HepG2 (cell line): Measurements from ENCODE around the gene AK8. TPM values are rescaled to one million over a fixed set of nuclear protein-coding genes. Genes with fewer than 3 reads are reported as not detected.

Experiments used
- ATAC-seq: fragments of 200-7000 bp; cut with Tn5 transposase; 3 replicates; pipeline ENCODE4 v1.9.1; 2020; ENCODE audit warnings: mild to moderate bottlenecking, moderate library complexity
- BruUV-seq: library from RNA; stranded (reverse); fragments of 400-500 nt; replicated peaks from 2 replicates; lab custom pipeline; 2021; lab: Mats Ljungman, UMichigan
- CTCF ChIA-PET: fragments of 300-600 bp; formaldehyde crosslinking; extraction: SDS; loops from one replicate; lab custom pipeline; 2021; ENCODE audit warnings: low total read pairs, inconsistent platforms, low intra/inter-chr PET ratio; lab: Yijun Ruan, JAX
- POLR2A ChIA-PET: fragments of 350-600 bp; sonication (Branson Sonifier 250); formaldehyde crosslinking; loops from one replicate; lab custom pipeline; 2020; ENCODE audit warnings: antibody characterized with exemption, inconsistent platforms; lab: Yijun Ruan, JAX
- DNase-seq: peaks from one replicate; pipeline ENCODE4 v3.0.0-alpha.2; 2015; ENCODE audit warnings: low spot score
- FAIRE-seq: peaks from 3 replicates; lab custom pipeline; 2011; peaks lifted over from hg19 to GRCh38; lab: Jason Lieb, UNC
- H2AFZ ChIP-seq: one replicate; pipeline ENCODE4 v1.6.1; 2011; ENCODE audit warnings: low read length, inconsistent platforms
- H3K27ac ChIP-seq: fragments of 300-600 bp; 3 replicates; pipeline ENCODE4 v1.8.0; 2011; ENCODE audit warnings: mixed run types, mild to moderate bottlenecking, mixed read lengths, low read length, inconsistent platforms; ENCODE audit not compliant: insufficient read depth; ENCODE audit errors: extremely low read length
- H3K27me3 ChIP-seq, 2 experiments: fragments of 200-600 bp in 1 of 2; 2 replicates in 1 of 2; 3 replicates in 1 of 2; pipeline versions ENCODE4 v1.6.0 to v1.8.0; 2011; ENCODE audit warnings: low read length in 2 of 2, mild to moderate bottlenecking in 2 of 2, moderate library complexity in 2 of 2, inconsistent platforms in 1 of 2; ENCODE audit not compliant: insufficient read depth in 2 of 2, control insufficient read depth in 1 of 2
- H3K36me3 ChIP-seq, 2 experiments: fragments of 200-600 bp in 1 of 2; replicated peaks in 1 of 2; 2 replicates in 1 of 2; 3 replicates in 1 of 2; pipeline versions ENCODE4 v1.5.1 to v1.8.0; 2011; ENCODE audit warnings: low read length in 2 of 2, inconsistent platforms in 1 of 2; ENCODE audit not compliant: insufficient read depth in 2 of 2, control insufficient read depth in 1 of 2
- H3K4me1 ChIP-seq: 2 replicates; pipeline ENCODE4 v1.5.1; 2012; ENCODE audit warnings: low read length, inconsistent platforms; ENCODE audit not compliant: insufficient read depth
- H3K4me2 ChIP-seq: 2 replicates; pipeline ENCODE4 v1.6.0; 2011; ENCODE audit warnings: low read depth, low read length, inconsistent platforms
- H3K4me3 ChIP-seq, 3 experiments: fragments of 200-600 bp in 1 of 3; sonication (generic), shearing (Covaris generic) in 1 of 3; replicated peaks in 1 of 3; 2 replicates each; pipeline ENCODE4 v1.5.1; 2011 to 2016; ENCODE audit warnings: low read length in 3 of 3, inconsistent platforms in 2 of 3, low read depth in 2 of 3, mild to moderate bottlenecking in 2 of 3, control low read depth in 1 of 3, mixed read lengths in 1 of 3; ENCODE audit not compliant: insufficient read depth in 1 of 3
- H3K79me2 ChIP-seq: one replicate; pipeline ENCODE4 v1.6.1; 2011; ENCODE audit warnings: low read length, inconsistent platforms; ENCODE audit not compliant: insufficient read depth
- H3K9ac ChIP-seq: 2 replicates; pipeline ENCODE4 v1.6.0; 2011; ENCODE audit warnings: mild to moderate bottlenecking, low read depth, low read length, inconsistent platforms; ENCODE audit not compliant: insufficient read depth
- H3K9me3 ChIP-seq: 2 replicates; pipeline ENCODE4 v1.5.1; 2012; ENCODE audit warnings: mild to moderate bottlenecking, low read length
- H4K20me1 ChIP-seq: 2 replicates; pipeline ENCODE4 v1.6.0; 2011; ENCODE audit warnings: inconsistent platforms, mild to moderate bottlenecking, low read length, moderate library complexity; ENCODE audit not compliant: insufficient read depth
- DMAP1 ChIP-seq: IDR thresholded peaks from 2 replicates; pipeline ENCODE4 v1.6.1; 2016
- HCFC1 ChIP-seq: fragments of 150-350 bp; IDR thresholded peaks from 2 replicates; pipeline ENCODE4 v1.6.1; 2014; ENCODE audit warnings: low read depth, low read length
- HNRNPLL ChIP-seq: fragments of 200-400 bp; formaldehyde crosslinking; IDR thresholded peaks from 2 replicates; pipeline ENCODE4 v1.6.1; 2017; ENCODE audit warnings: mild to moderate bottlenecking, low read depth, low read length; ENCODE audit not compliant: poor library complexity, severe bottlenecking
- HOMEZ ChIP-seq: IDR thresholded peaks from 2 replicates; pipeline ENCODE4 v1.6.1; 2016; ENCODE audit warnings: low read depth
- MIXL1 ChIP-seq: IDR thresholded peaks from 2 replicates; pipeline ENCODE4 v1.6.1; 2016
- TBP ChIP-seq: sonication (generic); formaldehyde crosslinking; IDR thresholded peaks from 2 replicates; pipeline ENCODE4 v1.5.0; 2020; ENCODE audit warnings: missing genetic modification reagents
- ZEB1 ChIP-seq: IDR thresholded peaks from 2 replicates; pipeline ENCODE4 v1.6.1; 2012; ENCODE audit warnings: mild to moderate bottlenecking, low read depth, inconsistent platforms; ENCODE audit not compliant: insufficient replicate concordance
- ZNF121 ChIP-seq: sonication (generic); formaldehyde crosslinking; IDR thresholded peaks from 2 replicates; pipeline ENCODE4 v1.5.0; 2020; ENCODE audit warnings: mild to moderate bottlenecking, missing genetic modification reagents
- ZNF549 ChIP-seq: sonication (generic); formaldehyde crosslinking; IDR thresholded peaks from 2 replicates; pipeline ENCODE4 v1.5.0; 2020; ENCODE audit warnings: missing genetic modification reagents
- ZSCAN5A ChIP-seq: sonication (generic); formaldehyde crosslinking; IDR thresholded peaks from 2 replicates; pipeline ENCODE4 v1.8.0; 2022; ENCODE audit warnings: mild to moderate bottlenecking, missing genetic modification reagents, borderline replicate concordance
- WGBS: methylation state at CpG from one replicate; pipeline ENCODE4 v1.1.6; 2017; ENCODE audit warnings: low lambda C conversion rate; 5-methylcytosine and 5-hydroxymethylcytosine counted together
- in situ Hi-C: cut with HindIII; loops from 2 replicates; pipeline ENCODE4 v1.10.0; 2017; ENCODE audit warnings: low pct_unique_long_range_greater_than_20kb; ENCODE audit not compliant: extremely low pct_ligation_motif_present
- intact Hi-C: fragments of 100-400 bp; cut with micrococcal nuclease; formaldehyde crosslinking; loops from one replicate; pipeline ENCODE4 v1.10.0; 2022; ENCODE audit not compliant: unreplicated experiment
- polyA plus RNA-seq, 8 experiments: library from polyadenylated mRNA; depleted of rRNA in 3 of 8; stranded (reverse) in 7 of 8; unstranded in 1 of 8; fragments of >200 nt; fragmentation: Illumina TruSeq in 4 of 8; extraction: Trizol in 4 of 8; gene quantifications; 2 replicates each; pipeline versions ENCODE4 v1.2.1 to v1.2.3, GENCODE V29; 2011 to 2016; ENCODE audit warnings: low read depth in 4 of 8, missing spikeins in 1 of 8, mixed read lengths in 1 of 8; ENCODE audit not compliant: insufficient read depth in 1 of 8
- total RNA-seq, 5 experiments: library from RNA; depleted of rRNA; stranded (reverse); fragments of >200 nt; fragmentation: Illumina TruSeq; extraction: Trizol; gene quantifications; 2 replicates each; pipeline ENCODE4 v1.2.3, GENCODE V29; 2016; ENCODE audit warnings: low read depth in 1 of 5
- TF ChIP-seq, protein P1 (sequence below): sonication (generic); formaldehyde crosslinking; IDR thresholded peaks from 2 replicates; pipeline ENCODE4 v1.4.0; 2020; ENCODE audit warnings: missing genetic modification reagents, low read depth, mild to moderate bottlenecking, borderline replicate concordance

Gene AK8
- total and polyA plus RNA-seq, 2 of the 13 experiments (the other 11 are each of a cell fraction or from before 2014, with no cell fraction given) = 0.11 TPM; not detected in 1

GRCh38 chr9:132828201-132828770 lies 49.8 kb downstream of the AK8 start (continued):
- TF ChIP-seq, protein P1, sequence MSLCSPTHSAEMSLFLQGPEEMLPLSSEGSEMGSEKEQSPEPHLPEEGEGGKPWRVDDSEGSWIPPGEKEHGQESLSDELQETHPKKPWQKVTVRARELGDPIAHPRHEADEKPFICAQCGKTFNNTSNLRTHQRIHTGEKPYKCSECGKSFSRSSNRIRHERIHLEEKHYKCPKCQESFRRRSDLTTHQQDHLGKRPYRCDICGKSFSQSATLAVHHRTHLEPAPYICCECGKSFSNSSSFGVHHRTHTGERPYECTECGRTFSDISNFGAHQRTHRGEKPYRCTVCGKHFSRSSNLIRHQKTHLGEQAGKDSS = no peak
- TF ChIP-seq HOMEZ (CRISPR knock-in tag) (no peak), ZNF121 (CRISPR knock-in tag) (no peak), TBP (CRISPR knock-in tag) (no peak), ZNF549 (CRISPR knock-in tag) (no peak)

DNA sequence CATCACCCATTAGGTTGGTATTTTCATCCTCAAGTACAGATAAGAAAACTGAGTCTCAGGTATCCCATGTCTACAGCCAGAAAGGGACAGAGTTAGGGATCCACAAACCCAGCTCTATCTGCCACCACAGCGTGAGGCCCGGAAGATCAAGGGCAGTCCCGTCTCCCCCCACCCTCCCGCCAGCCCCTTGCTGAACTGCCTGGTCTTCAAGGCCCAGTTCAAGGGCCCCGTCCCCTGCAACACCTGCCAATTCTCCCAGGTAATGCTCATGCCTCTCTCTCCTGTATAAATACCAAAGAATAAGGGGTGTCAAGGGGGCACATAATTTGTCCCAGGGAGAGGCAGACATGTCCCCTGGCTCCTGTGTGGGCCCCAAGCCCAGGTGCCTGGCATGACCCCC lies 50.7 kb downstream of the AK8 start:
- ATAC-seq (no peak), FAIRE-seq (no peak), DNase-seq (no peak)
- Histone ChIP-seq H3K4me2 (no peak overlapping the region), H3K27ac (no peak overlapping the region), H3K9ac (no peak overlapping the region), H3K4me1 (no peaks in the 10 kb centered on the region), H3K9me3 (no peaks in the 10 kb centered on the region), H3K79me2 (no peaks in the 10 kb centered on the region), H3K36me3 (no peaks in the 10 kb centered on the region), H4K20me1 (no peaks in the 10 kb centered on the region), H3K27me3 (peaks cover 5 to 25% of the 10 kb centered on the region in 2 experiments; a peak in 3 of 5 replicates), H2AFZ (no peak overlapping the region), H3K4me3 (no peak overlapping the region)
- CTCF ChIA-PET = no interaction called here
- BruUV-seq = no TSS peak
- WGBS = 35% methylated on average over 5 of the region's 5 CpGs
- in situ Hi-C loops (no loop called here), intact Hi-C loops (no loop called here)
- POLR2A ChIA-PET = no interaction called here
- no peak for TF ChIP-seq MIXL1 (CRISPR knock-in tag)
- no peak for TF ChIP-seq HCFC1
- TF ChIP-seq HNRNPLL = no peak
- TF ChIP-seq ZEB1 = no peak
- no peak for TF ChIP-seq DMAP1 (CRISPR knock-in tag)
- no peak for TF ChIP-seq ZSCAN5A (CRISPR knock-in tag)
